SU-DHL-6 (cell line): ENCODE results near the gene AGO4.
"Not testable (repeated sequence)": the region's sequence is repeated elsewhere in the genome, so short reads cannot be mapped to it uniquely, and the experiment has no call there.

ENCODE experiments used
- H2AFZ ChIP-seq: fragments of 200-600 bp; sonication (generic); 2 replicates; pipeline ENCODE4 v1.6.1; 2014; ENCODE audit warnings: low read depth, mild to moderate bottlenecking, moderate library complexity, mixed read lengths, antibody characterized with exemption, low read length; ENCODE audit not compliant: severe bottlenecking
- H3F3A ChIP-seq: fragments of 200-600 bp; shearing (Covaris generic); 2 replicates; pipeline ENCODE4 v1.6.0; 2016; ENCODE audit warnings: antibody characterized with exemption, mild to moderate bottlenecking; ENCODE audit not compliant: insufficient read depth
- H3K27ac ChIP-seq: fragments of 200-600 bp; sonication (generic); 2 replicates; pipeline ENCODE4 v1.5.1; 2016; ENCODE audit warnings: low read depth, mild to moderate bottlenecking, low read length, moderate library complexity, mixed read lengths
- H3K27me3 ChIP-seq: fragments of 200-600 bp; sonication (generic), shearing (Covaris generic); 2 replicates; pipeline ENCODE4 v1.6.0; 2014; ENCODE audit warnings: mild to moderate bottlenecking, low read length
- H3K36me3 ChIP-seq: fragments of 200-600 bp; sonication (generic); 2 replicates; pipeline ENCODE4 v1.6.1; 2014; ENCODE audit warnings: mild to moderate bottlenecking, low read length, mixed read lengths
- H3K4me2 ChIP-seq: fragments of 300-600, 200-600 bp; shearing (Covaris generic), sonication (generic); 2 replicates; pipeline ENCODE4 v1.6.0; 2014; ENCODE audit warnings: low read length, low read depth, mild to moderate bottlenecking; ENCODE audit not compliant: poor library complexity, severe bottlenecking
- H3K4me3 ChIP-seq: fragments of 200-600 bp; sonication (generic); 2 replicates; pipeline ENCODE4 v1.5.1; 2014; ENCODE audit warnings: antibody characterized with exemption, low read length, mild to moderate bottlenecking, mixed read lengths; ENCODE audit not compliant: insufficient read depth, poor library complexity, severe bottlenecking
- H3K79me2 ChIP-seq: fragments of 200-600 bp; sonication (generic); 2 replicates; pipeline ENCODE4 v1.6.1; 2014; ENCODE audit warnings: mild to moderate bottlenecking, low read length, moderate library complexity; ENCODE audit not compliant: insufficient read depth
- H3K9ac ChIP-seq: fragments of 200-600 bp; sonication (generic); 2 replicates; pipeline ENCODE4 v1.7.0; 2014; ENCODE audit warnings: mild to moderate bottlenecking, low read length
- H3K9me2 ChIP-seq: fragments of 200-600 bp; sonication (generic); replicated peaks from 2 replicates; pipeline ENCODE4 v1.6.1; 2014; ENCODE audit warnings: low read length; ENCODE audit not compliant: insufficient read depth
- H3K9me3 ChIP-seq: fragments of 200-600 bp; sonication (generic); 2 replicates; pipeline ENCODE4 v1.6.1; 2014; ENCODE audit warnings: low read length, mixed read lengths; ENCODE audit not compliant: insufficient read depth
- H4K20me1 ChIP-seq: fragments of 200-600 bp; sonication (generic); 2 replicates; pipeline ENCODE4 v1.6.1; 2014; ENCODE audit warnings: low read depth, mild to moderate bottlenecking, antibody characterized with exemption, low read length, moderate library complexity, mixed read lengths
- CTCF ChIP-seq: fragments of 200-600 bp; sonication (generic); IDR thresholded peaks from one replicate; pipeline ENCODE4 v1.5.1; 2017; ENCODE audit warnings: antibody characterized with exemption, mild to moderate bottlenecking, low read length, moderate library complexity; ENCODE audit not compliant: insufficient read depth, poor library complexity, severe bottlenecking
- EZH2phosphoT487 ChIP-seq: fragments of 200-600 bp; sonication (generic), shearing (Covaris generic); conservative IDR thresholded peaks from 2 replicates; pipeline ENCODE4 v1.6.1; 2018; ENCODE audit warnings: mild to moderate bottlenecking, antibody characterized with exemption, low read length, moderate library complexity, mixed read lengths

Gene AGO4

GRCh38 chr1:35810096-35810881, 2.5 kb downstream of the AGO4 start:
- H3K27ac ChIP-seq, result no peak overlapping the region
- H2AFZ ChIP-seq, result no peak overlapping the region
- H3K27me3 ChIP-seq, result no peaks in the 10 kb centered on the region
- no peak overlapping the region for H3K4me2 ChIP-seq
- H3K4me3 ChIP-seq, result no peak overlapping the region
- peaks cover 15% of the 10 kb centered on the region for H3F3A ChIP-seq
- no peaks in the 10 kb centered on the region for H4K20me1 ChIP-seq
- no peak for TF ChIP-seq EZH2phosphoT487
- TF ChIP-seq CTCF, result no peak
- H3K79me2 ChIP-seq, result no peaks in the 10 kb centered on the region
- H3K9ac ChIP-seq, result no peak overlapping the region
- H3K9me3 ChIP-seq, result no peaks in the 10 kb centered on the region
- no peaks in the 10 kb centered on the region for H3K36me3 ChIP-seq
- H3K9me2 ChIP-seq, result no peaks in the 10 kb centered on the region

DNA sequence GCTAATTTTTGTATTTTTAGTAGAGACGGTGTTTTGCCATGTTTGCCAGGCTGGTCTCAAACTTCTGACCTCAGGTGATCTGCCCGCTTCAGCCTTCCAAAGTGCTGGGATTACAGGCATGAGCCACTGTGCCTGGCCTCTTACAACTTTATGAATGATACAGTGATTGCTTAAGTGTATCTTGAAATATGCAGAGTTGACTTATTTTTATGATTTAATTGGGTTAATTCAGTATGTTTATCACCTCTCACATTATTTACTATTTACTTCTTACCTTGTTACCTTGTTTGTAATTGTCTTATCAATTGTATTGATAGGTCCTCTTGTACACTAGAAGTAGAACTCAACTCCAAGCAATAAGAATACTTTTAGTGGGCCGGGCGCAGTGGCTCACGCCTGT, 4.9 kb downstream of the AGO4 start:
- not testable (repeated sequence) for H3K36me3 ChIP-seq, H3K4me2 ChIP-seq, H2AFZ ChIP-seq, H4K20me1 ChIP-seq, H3K9me3 ChIP-seq, H3K9me2 ChIP-seq, H3K79me2 ChIP-seq, H3K4me3 ChIP-seq, H3K27ac ChIP-seq, H3F3A ChIP-seq, H3K9ac ChIP-seq, H3K27me3 ChIP-seq

DNA sequence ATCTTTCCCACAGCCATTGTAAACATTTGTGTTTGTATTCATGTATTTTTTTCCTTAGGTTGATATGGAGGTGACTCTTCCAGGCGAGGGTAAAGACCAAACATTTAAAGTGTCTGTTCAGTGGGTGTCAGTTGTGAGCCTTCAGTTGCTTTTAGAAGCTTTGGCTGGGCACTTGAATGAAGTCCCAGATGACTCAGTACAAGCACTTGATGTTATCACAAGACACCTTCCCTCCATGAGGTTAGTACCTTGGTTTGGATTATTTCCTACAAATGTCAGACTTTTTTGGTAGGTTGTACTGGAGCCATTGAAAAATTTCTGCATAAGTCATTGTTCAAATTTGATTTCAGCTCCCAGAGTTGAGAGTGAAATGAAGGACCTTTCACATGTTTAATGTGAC, 17.4 kb downstream of the AGO4 start:
- Histone ChIP-seq H3K36me3 (no peaks in the 10 kb centered on the region), H3K4me3 (no peak overlapping the region), H3K79me2 (no peaks in the 10 kb centered on the region), H3K27ac (no peak overlapping the region), H2AFZ (no peak overlapping the region), H3K27me3 (no peaks in the 10 kb centered on the region), H3K9me2 (no peaks in the 10 kb centered on the region), H4K20me1 (no peaks in the 10 kb centered on the region), H3K9ac (no peak overlapping the region), H3K9me3 (no peaks in the 10 kb centered on the region), H3K4me2 (no peak overlapping the region), H3F3A (no peaks in the 10 kb centered on the region)
- TF ChIP-seq CTCF (no peak), EZH2phosphoT487 (no peak)

DNA sequence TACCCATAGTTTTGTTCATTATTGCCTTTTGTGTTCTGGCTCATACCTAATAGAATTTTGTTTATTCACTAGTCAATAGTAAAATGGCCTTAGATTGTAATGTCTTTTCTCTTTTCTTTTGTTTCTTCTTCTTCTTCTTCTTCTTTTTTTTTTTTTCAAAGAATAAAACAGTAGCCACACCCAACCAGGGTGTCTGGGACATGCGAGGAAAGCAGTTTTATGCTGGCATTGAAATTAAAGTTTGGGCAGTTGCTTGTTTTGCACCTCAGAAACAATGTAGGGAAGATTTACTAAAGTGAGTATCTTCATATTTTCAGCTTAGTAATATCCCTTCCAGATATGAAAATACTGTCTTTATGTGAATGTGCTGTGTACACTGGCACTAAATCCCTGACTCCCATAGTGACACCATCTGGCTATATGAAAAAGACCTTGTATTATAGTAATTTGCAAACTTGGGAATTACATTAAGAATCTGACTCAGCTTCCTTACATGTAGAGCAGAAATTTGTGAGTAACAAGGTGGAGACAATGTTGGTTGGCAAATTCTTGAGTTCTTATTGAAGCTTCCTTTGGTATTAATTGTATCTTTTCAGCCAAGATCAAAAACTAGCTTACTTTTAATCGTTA, 24.6 kb downstream of the AGO4 start:
- Histone ChIP-seq H2AFZ (no peak overlapping the region), H3K36me3 (0 out of 2 replicates have a peak, but pooled peaks cover 2% of the 10 kb centered on the region), H3K4me2 (no peak overlapping the region), H4K20me1 (no peaks in the 10 kb centered on the region), H3K79me2 (no peaks in the 10 kb centered on the region), H3F3A (no peaks in the 10 kb centered on the region), H3K9me2 (no peaks in the 10 kb centered on the region), H3K9me3 (no peaks in the 10 kb centered on the region), H3K27me3 (no peaks in the 10 kb centered on the region), H3K9ac (no peak overlapping the region), H3K4me3 (no peak overlapping the region), H3K27ac (no peak overlapping the region)
- TF ChIP-seq CTCF (no peak), EZH2phosphoT487 (no peak)
